ENCODE results near the gene GALNT7.
"Not testable (repeated sequence)": the region's sequence is repeated elsewhere in the genome, so short reads cannot be mapped to it uniquely, and the experiment has no call there.

GALNT7 gene

GRCh38 chr4:173211838-173212237 is 43.2 kb downstream of the GALNT7 start:
- Histone ChIP-seq H3K9me3 (ENCODE audit: control insufficient read depth in 2 of 2, low read length in 2 of 2) (no peaks in the 10 kb centered on the region), H3K27ac (ENCODE audit: low read depth in 2 of 2, low read length in 2 of 2) (no peak overlapping the region), H3K4me3 (ENCODE audit: low read length in 2 of 2) (no peak overlapping the region), H3K9ac (ENCODE audit: low read depth in 1 of 2, low read length in 2 of 2) (no peak overlapping the region), H3K4me1 (ENCODE audit: control insufficient read depth in 2 of 2, insufficient read depth in 2 of 2, low read length in 2 of 2) (no peaks in the 10 kb centered on the region), H3K36me3 (ENCODE audit: control insufficient read depth in 2 of 2, insufficient read depth in 2 of 2, low read length in 2 of 2) (no peaks in the 10 kb centered on the region), H3K27me3 (ENCODE audit: control insufficient read depth in 2 of 2, insufficient read depth in 2 of 2, low read length in 2 of 2) (no peaks in the 10 kb centered on the region)

GRCh38 chr4:173212379-173212778 is 43.8 kb downstream of the GALNT7 start:
- Histone ChIP-seq H3K4me3 (ENCODE audit: low read length in 2 of 2) (no peak overlapping the region), H3K36me3 (ENCODE audit: control insufficient read depth in 2 of 2, insufficient read depth in 2 of 2, low read length in 2 of 2) (no peaks in the 10 kb centered on the region), H3K4me1 (ENCODE audit: control insufficient read depth in 2 of 2, insufficient read depth in 2 of 2, low read length in 2 of 2) (no peaks in the 10 kb centered on the region), H3K9ac (ENCODE audit: low read depth in 1 of 2, low read length in 2 of 2) (no peak overlapping the region), H3K27me3 (ENCODE audit: control insufficient read depth in 2 of 2, insufficient read depth in 2 of 2, low read length in 2 of 2) (no peaks in the 10 kb centered on the region), H3K9me3 (ENCODE audit: control insufficient read depth in 2 of 2, low read length in 2 of 2) (no peaks in the 10 kb centered on the region), H3K27ac (ENCODE audit: low read depth in 2 of 2, low read length in 2 of 2) (no peak overlapping the region)

- no peak overlapping the region for H3K9ac ChIP-seq (ENCODE audit: low read depth in 1 of 2, low read length in 2 of 2)
- H3K36me3 ChIP-seq (ENCODE audit: control insufficient read depth in 2 of 2, insufficient read depth in 2 of 2, low read length in 2 of 2), result no peaks in the 10 kb centered on the region
- no peaks in the 10 kb centered on the region for H3K9me3 ChIP-seq (ENCODE audit: control insufficient read depth in 2 of 2, low read length in 2 of 2)
- H3K27ac ChIP-seq (ENCODE audit: low read depth in 2 of 2, low read length in 2 of 2), result no peak overlapping the region
- no peaks in the 10 kb centered on the region for H3K4me1 ChIP-seq (ENCODE audit: control insufficient read depth in 2 of 2, insufficient read depth in 2 of 2, low read length in 2 of 2)
- no peaks in the 10 kb centered on the region for H3K27me3 ChIP-seq (ENCODE audit: control insufficient read depth in 2 of 2, insufficient read depth in 2 of 2, low read length in 2 of 2)
- H3K4me3 ChIP-seq (ENCODE audit: low read length in 2 of 2), result no peak overlapping the region
Measured at GRCh38 chr4:173213296-173213695, 44.7 kb downstream of the GALNT7 start.

GRCh38 chr4:173214231-173214630 is 45.6 kb downstream of the GALNT7 start:
- Histone ChIP-seq H3K36me3 (ENCODE audit: control insufficient read depth in 2 of 2, insufficient read depth in 2 of 2, low read length in 2 of 2) (no peaks in the 10 kb centered on the region), H3K27me3 (ENCODE audit: control insufficient read depth in 2 of 2, insufficient read depth in 2 of 2, low read length in 2 of 2) (no peaks in the 10 kb centered on the region), H3K27ac (ENCODE audit: low read depth in 2 of 2, low read length in 2 of 2) (no peak overlapping the region)

GRCh38 chr4:173214661-173215060 is 46.0 kb downstream of the GALNT7 start:
- no peaks in the 10 kb centered on the region for H3K36me3 ChIP-seq (ENCODE audit: control insufficient read depth in 2 of 2, insufficient read depth in 2 of 2, low read length in 2 of 2)
- H3K9me3 ChIP-seq (ENCODE audit: control insufficient read depth in 2 of 2, low read length in 2 of 2), result no peaks in the 10 kb centered on the region
- no peak overlapping the region for H3K27ac ChIP-seq (ENCODE audit: low read depth in 2 of 2, low read length in 2 of 2)
- H3K27me3 ChIP-seq (ENCODE audit: control insufficient read depth in 2 of 2, insufficient read depth in 2 of 2, low read length in 2 of 2), result no peaks in the 10 kb centered on the region
- no peak overlapping the region for H3K9ac ChIP-seq (ENCODE audit: low read depth in 1 of 2, low read length in 2 of 2)
- no peak overlapping the region for H3K4me3 ChIP-seq (ENCODE audit: low read length in 2 of 2)
- H3K4me1 ChIP-seq (ENCODE audit: control insufficient read depth in 2 of 2, insufficient read depth in 2 of 2, low read length in 2 of 2), result no peaks in the 10 kb centered on the region

More at GRCh38 chr4:173214231-173214630, 45.6 kb downstream of the GALNT7 start:
- Histone ChIP-seq H3K4me1 (ENCODE audit: control insufficient read depth in 2 of 2, insufficient read depth in 2 of 2, low read length in 2 of 2) (no peaks in the 10 kb centered on the region), H3K9ac (ENCODE audit: low read depth in 1 of 2, low read length in 2 of 2) (no peak overlapping the region), H3K4me3 (ENCODE audit: low read length in 2 of 2) (no peak overlapping the region), H3K9me3 (ENCODE audit: control insufficient read depth in 2 of 2, low read length in 2 of 2) (no peaks in the 10 kb centered on the region)

- Histone ChIP-seq H3K27me3 (ENCODE audit: control insufficient read depth in 2 of 2, insufficient read depth in 2 of 2, low read length in 2 of 2) (no peaks in the 10 kb centered on the region), H3K27ac (ENCODE audit: low read depth in 2 of 2, low read length in 2 of 2) (no peak overlapping the region), H3K4me3 (ENCODE audit: low read length in 2 of 2) (no peak overlapping the region), H3K4me1 (ENCODE audit: control insufficient read depth in 2 of 2, insufficient read depth in 2 of 2, low read length in 2 of 2) (no peaks in the 10 kb centered on the region), H3K9me3 (ENCODE audit: control insufficient read depth in 2 of 2, low read length in 2 of 2) (no peaks in the 10 kb centered on the region), H3K9ac (ENCODE audit: low read depth in 1 of 2, low read length in 2 of 2) (no peak overlapping the region), H3K36me3 (ENCODE audit: control insufficient read depth in 2 of 2, insufficient read depth in 2 of 2, low read length in 2 of 2) (no peaks in the 10 kb centered on the region)
Measured at GRCh38 chr4:173217075-173217474, 48.5 kb downstream of the GALNT7 start.

- Histone ChIP-seq H3K36me3 (ENCODE audit: control insufficient read depth in 2 of 2, insufficient read depth in 2 of 2, low read length in 2 of 2) (no peaks in the 10 kb centered on the region), H3K4me3 (ENCODE audit: low read length in 2 of 2) (no peak overlapping the region), H3K9ac (ENCODE audit: low read depth in 1 of 2, low read length in 2 of 2) (no peak overlapping the region), H3K4me1 (ENCODE audit: control insufficient read depth in 2 of 2, insufficient read depth in 2 of 2, low read length in 2 of 2) (no peaks in the 10 kb centered on the region), H3K27ac (ENCODE audit: low read depth in 2 of 2, low read length in 2 of 2) (no peak overlapping the region), H3K9me3 (ENCODE audit: control insufficient read depth in 2 of 2, low read length in 2 of 2) (no peaks in the 10 kb centered on the region), H3K27me3 (ENCODE audit: control insufficient read depth in 2 of 2, insufficient read depth in 2 of 2, low read length in 2 of 2) (no peaks in the 10 kb centered on the region)
Measured at GRCh38 chr4:173217727-173218126, 49.1 kb downstream of the GALNT7 start.

GRCh38 chr4:173218411-173219125 is 50.0 kb downstream of the GALNT7 start:
- Histone ChIP-seq H3K27me3 (ENCODE audit: control insufficient read depth in 2 of 2, insufficient read depth in 2 of 2, low read length in 2 of 2) (no peaks in the 10 kb centered on the region), H3K4me3 (ENCODE audit: low read length in 2 of 2) (no peak overlapping the region)

GRCh38 chr4:173219126-173219437 is 50.5 kb downstream of the GALNT7 start:
- H3K27ac ChIP-seq (ENCODE audit: low read depth in 2 of 2, low read length in 2 of 2); H3K4me3 ChIP-seq (ENCODE audit: low read length in 2 of 2); H3K36me3 ChIP-seq (ENCODE audit: control insufficient read depth in 2 of 2, insufficient read depth in 2 of 2, low read length in 2 of 2); H3K9ac ChIP-seq (ENCODE audit: low read depth in 1 of 2, low read length in 2 of 2); H3K9me3 ChIP-seq (ENCODE audit: control insufficient read depth in 2 of 2, low read length in 2 of 2); H3K4me1 ChIP-seq (ENCODE audit: control insufficient read depth in 2 of 2, insufficient read depth in 2 of 2, low read length in 2 of 2); H3K27me3 ChIP-seq (ENCODE audit: control insufficient read depth in 2 of 2, insufficient read depth in 2 of 2, low read length in 2 of 2): not testable (repeated sequence)

More at GRCh38 chr4:173218411-173219125, 50.0 kb downstream of the GALNT7 start:
- Histone ChIP-seq H3K4me1 (ENCODE audit: control insufficient read depth in 2 of 2, insufficient read depth in 2 of 2, low read length in 2 of 2) (no peaks in the 10 kb centered on the region), H3K9me3 (ENCODE audit: control insufficient read depth in 2 of 2, low read length in 2 of 2) (no peaks in the 10 kb centered on the region), H3K27ac (ENCODE audit: low read depth in 2 of 2, low read length in 2 of 2) (no peak overlapping the region), H3K36me3 (ENCODE audit: control insufficient read depth in 2 of 2, insufficient read depth in 2 of 2, low read length in 2 of 2) (no peaks in the 10 kb centered on the region), H3K9ac (ENCODE audit: low read depth in 1 of 2, low read length in 2 of 2) (no peak overlapping the region)

GRCh38 chr4:173223743-173224142 is 55.1 kb downstream of the GALNT7 start:
- Histone ChIP-seq H3K4me3 (ENCODE audit: low read length in 2 of 2) (no peak overlapping the region), H3K4me1 (ENCODE audit: control insufficient read depth in 2 of 2, insufficient read depth in 2 of 2, low read length in 2 of 2) (no peaks in the 10 kb centered on the region), H3K9ac (ENCODE audit: low read depth in 1 of 2, low read length in 2 of 2) (no peak overlapping the region), H3K27me3 (ENCODE audit: control insufficient read depth in 2 of 2, insufficient read depth in 2 of 2, low read length in 2 of 2) (no peaks in the 10 kb centered on the region), H3K36me3 (ENCODE audit: control insufficient read depth in 2 of 2, insufficient read depth in 2 of 2, low read length in 2 of 2) (no peaks in the 10 kb centered on the region), H3K27ac (ENCODE audit: low read depth in 2 of 2, low read length in 2 of 2) (no peak overlapping the region), H3K9me3 (ENCODE audit: control insufficient read depth in 2 of 2, low read length in 2 of 2) (no peaks in the 10 kb centered on the region)
